Activated CD4-positive, alpha-beta T cell treated with anti-CD3 and anti-CD28 coated beads, Interleukin-2, amount 50 U/mL, for 48 hours (primary cell): Measurements from ENCODE around the gene ME3.

Source experiments
- DNase-seq, 2 experiments: peaks; one replicate each; pipeline ENCODE4 v3.0.0-alpha.2; 2020

ME3 gene

DNA sequence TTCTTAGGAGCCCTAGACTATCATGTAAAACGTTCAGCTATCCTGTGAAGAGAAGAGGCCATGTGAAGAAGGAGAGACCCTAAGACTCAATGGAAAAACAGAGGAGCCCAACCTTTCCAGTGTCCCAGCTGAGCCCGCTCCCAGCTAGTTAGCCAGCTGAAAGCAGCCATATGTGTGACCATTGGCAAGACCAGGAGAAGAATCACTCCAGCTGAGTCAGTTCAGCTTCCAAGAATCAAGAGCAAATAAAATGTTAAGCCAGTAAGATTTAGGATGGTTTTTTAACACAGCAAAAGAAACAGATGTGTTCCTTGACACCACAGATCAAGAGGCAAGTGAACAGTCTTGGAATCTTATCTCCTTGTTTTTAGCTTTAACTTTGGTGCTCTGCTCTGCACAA is 189.7 kb downstream of the ME3 start:
- no peak for DNase-seq

DNA sequence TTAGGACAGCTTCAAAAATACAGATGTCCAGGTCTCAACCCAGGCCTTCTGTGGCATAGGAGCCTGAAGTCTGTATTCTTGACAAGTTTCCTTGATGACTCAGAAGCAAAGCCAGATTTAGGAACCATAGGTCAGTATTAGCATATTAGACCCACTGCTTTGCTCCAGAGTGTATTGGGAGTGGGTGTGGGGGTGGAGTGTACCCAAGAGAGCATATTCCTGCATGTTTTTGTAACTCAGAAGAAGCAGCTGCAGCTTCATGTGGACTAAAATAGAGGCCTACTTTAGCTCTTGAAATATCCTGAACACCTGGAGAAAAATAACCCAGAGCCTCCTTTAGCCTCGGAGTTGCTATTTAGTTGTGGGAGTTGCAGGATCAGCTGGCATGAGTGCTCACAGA is 191.0 kb downstream of the ME3 start:
- no peak for DNase-seq

DNA sequence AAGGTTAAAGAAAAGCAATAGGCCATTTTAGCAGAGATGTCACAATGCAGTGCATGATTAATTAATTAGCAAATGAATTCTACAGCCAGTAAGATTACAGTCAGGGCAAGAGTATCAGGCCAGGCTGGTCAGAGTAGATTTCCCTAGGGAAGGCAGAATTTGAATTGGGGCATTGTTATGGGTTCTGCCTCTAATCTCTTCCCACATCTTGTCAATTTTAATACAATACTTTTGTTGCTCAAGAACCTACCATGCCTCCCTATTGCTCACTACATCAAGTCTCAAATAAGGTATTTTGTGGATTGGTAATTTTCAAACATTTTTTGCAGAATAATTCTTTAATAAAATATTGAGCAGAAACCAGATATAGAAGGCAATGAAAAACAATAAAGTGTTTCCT is 194.1 kb downstream of the ME3 start:
- DNase-seq: no peak

DNA sequence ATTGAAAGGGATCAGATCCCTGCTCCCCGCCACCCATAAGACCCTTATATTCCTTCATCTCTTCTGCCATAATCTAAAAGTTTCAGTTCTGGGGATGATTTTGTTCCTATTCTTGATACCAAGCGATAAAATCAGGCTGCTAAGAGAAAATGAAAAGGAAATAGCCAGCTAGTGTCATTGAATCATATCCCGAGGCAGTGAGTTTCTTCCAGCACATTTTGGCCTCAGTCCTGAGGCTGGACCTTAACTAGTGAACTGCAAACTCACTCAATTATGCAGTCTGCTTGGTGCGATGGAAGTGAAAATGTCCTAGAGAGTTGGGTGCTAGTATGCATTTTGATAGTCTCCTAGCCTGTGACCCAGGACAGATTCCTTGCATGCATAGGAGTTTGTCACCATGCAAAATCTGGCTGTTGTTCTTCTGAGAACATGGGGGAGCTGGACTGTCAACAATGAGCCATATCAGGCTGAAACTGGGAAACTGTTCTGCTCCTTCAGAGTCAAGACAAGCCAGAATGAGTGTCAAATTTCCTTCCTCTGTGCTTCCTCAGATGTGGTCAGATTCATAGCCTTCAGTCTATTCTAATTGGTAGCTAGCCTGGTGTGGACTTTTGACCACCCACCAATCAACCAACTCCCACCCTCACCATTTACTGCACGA is 194.8 kb downstream of the ME3 start:
- no peak for DNase-seq

DNA sequence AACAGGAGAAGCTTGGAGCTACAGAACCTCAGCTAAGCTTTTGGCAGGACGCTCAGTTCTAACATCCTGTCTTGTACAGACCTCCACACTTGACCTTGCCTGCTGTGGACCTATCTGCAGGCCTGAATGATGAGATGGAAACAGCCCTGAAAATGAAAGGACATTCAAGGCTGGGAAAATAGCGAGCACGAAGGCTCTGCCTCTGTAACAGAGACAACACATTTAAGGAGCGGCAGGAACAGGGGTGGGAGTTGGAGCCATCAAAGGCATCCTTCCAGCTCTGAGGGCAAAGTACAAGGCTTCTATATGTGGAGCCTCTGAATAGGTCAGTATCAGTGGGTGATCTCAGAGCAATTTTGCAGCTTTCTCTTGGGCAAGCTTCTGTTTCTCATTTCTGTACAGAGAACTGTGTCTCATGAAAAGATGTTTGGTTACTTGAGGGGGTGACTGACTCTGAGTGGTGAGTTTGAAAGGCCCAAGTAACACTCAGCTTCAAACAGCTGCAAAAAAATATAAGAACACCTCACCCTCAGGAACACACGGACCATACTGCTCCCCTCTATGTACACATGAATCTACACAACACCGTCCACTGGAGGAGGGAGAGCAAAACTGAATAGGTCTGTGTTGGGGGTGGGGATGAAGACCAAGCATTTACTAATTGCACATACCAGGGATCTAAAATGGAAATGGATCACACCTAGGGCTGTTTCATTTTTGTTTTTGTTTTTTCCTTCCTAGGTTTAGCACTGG is 196.1 kb downstream of the ME3 start:
- no peak for DNase-seq

DNA sequence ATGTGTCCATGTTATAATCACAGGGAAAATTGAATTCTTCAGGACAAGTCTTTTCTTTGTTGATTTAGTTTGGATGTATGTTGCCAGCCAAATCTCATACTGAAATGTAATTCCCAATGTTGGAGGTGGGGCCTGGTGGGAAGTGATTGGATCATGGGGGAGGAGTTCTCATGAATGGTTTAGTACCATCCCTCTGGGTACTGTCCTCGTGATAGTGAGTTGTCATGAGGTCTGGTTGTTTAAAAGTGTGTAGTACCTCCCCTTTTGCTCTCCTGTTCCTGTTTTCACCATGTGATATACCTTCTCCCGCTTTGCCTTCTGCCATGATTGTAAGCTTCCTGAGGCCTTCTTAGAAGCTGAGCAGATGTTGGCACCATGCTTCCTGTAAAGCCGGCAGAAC is 197.4 kb downstream of the ME3 start:
- DNase-seq: no peak

DNA sequence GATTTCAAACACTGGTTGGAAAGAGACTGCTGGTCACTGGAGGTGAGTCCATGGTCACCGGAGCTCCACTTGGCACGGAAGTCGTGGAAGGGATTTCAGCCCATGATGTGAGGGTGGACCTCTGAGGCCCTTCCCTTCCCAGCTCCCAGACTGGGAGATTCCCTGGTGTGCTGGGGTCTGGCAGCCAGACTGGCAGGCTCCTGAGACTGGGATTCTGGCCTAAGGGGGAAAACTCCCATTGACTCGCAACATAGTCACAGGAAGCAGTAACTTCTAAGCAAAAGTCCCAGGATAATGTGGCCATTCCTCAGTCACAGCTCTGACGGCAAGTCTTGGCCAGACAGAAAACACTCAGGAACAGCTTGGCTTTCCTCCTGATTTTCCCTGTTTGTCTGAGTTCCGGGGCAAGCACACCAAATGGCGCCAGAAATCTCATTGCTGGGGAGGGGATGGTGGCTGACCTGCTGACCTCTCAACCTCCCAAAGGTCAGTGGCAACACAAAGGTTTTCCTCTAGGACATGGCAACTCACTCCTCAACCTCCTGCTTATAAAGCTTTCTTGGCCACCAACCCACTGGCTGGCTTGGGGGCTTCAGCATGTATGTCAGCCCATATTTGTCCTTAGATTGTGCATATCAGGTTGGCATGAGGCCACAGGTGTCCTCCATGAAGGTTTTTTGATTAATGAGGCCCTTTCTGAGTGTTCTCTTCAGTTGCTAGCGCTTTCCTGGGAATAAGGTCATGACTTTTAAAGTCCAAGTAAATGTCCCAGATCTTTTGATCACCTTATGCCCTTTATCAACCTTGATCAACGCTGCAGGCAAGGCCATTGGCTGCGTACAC is 198.2 kb downstream of the ME3 start:
- DNase-seq: no peak

DNA sequence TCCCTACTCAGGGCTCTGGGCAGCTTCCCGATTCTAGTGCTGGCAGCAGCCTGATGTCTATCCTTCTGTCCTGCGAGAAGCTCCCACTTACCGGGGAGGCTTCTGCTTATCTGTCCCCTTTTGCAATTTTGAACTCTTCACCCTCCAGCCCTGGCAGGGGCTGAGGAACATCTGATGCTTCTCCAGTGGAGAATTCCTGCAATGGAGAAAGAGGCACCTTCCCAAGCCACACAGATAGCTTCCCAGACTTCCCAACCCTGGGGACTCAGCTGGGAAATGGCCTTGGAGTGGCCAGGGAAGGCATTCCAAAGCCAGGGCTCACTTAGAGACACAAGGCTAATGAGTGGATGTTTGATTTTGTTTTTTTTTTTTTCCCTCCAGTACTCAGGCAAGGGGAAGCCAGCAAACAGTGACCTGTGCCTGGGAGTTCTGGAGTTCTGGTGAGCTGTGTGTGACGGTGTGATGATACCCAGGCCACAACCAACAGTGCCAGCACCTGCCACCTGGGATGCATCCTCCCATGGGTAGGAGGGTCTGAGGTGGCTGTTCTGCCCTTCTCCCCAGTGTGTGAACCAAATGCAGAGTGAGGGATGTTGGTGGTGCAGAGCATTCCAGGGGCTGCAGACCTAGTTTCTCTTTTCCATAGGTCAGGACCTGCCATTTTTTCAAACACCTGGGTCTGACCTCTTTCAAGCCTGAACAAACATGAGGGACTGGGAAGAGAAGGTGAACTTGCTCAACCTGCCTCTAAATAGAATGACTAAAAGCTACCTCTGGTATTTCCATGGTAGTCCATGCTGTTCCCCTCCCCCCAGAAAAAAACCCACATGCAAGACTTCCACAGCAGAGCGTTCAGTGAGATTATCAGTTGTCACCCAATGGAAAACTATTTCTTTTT is 202.7 kb downstream of the ME3 start:
- DNase-seq: no peak

DNA sequence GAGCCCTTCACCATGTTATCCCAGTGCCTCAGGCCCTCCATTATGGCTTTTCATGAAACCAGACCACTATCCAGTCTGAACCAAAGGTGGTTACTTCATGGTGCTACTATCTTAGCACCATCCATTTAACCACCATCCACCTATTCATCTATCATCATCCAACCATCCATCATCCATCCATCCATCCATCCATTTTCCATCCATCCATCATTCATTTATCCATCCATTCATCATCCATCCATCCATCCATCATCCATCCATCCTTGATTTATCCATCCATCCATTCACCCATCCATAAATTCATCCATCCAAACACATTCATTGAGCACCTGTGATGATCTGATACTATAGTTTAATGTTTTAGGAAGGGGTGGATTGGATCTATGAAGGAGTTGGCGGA is 204.2 kb downstream of the ME3 start:
- DNase-seq: no peak

DNA sequence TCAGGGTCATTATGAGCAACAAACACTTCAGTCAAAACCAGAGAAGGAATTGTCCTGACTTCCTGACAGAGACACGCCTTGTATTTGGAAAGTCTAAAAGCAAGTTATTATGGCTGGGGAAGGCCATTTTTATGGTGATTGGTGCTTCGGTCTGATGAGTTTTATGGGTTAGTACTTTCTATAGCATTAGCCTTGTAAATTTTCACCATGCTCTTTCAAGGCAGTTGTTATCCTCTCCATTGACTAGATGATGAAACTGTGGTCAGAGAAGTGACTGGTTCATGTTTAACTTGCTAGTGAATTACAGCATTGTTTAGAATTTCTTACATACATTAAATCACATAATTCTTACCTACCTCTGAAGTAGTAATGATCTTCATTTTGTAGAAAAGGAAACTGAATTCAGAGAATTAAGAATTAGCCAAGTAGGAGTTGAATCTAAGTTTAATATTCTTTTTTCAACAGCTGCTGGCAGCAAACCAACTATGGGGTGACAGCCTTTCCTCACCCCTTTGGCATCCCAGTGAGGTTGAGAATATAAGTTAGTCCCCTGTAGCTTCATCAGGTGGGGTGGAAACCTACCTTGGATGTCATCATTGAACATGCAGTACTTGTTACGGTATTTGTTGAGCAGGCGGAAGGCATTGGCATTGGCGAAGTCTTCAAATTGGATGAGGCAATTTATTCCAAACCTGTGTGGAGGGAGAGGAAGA is 207.8 kb downstream of the ME3 start:
- DNase-seq: no peak

DNA sequence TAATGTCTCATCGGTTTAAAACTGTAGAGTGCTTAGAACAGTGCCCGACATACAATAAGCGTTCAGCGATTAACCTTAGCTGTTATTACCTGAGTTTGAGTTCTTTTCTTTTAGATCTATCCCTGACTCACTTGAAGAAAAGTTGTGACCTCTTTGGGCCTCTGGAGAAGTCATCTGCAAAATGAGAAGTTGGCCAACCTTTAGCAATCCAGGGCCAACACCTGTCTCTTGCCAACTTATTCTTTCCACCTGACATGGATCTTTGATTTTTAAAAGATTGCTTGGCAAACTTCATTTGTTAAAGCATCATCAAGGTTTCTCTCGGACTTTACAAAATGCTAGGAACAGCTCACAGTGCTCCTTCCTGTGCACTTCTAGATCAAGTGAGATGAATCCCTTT is 208.5 kb downstream of the ME3 start:
- no peak for DNase-seq

DNA sequence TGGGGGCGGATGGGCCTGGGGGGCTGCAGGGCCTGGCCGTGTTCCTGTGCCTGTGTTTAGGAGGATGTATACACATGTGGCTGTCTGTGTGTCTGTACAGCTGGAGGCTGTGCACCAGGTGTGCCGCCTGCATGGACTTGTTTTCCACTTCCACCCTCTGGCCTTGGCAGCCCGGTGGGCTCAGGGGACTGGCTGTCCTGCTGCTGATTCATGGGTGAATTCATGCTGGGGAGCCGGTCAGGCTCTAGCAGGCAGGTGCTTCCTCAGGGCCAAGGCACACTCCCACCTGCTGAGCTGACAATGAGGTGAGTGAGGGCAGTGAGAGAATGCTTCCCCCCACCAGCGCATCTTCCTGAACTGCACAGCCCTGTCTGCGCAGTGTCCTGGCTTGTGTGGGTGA is 209.3 kb downstream of the ME3 start:
- no peak for DNase-seq

DNA sequence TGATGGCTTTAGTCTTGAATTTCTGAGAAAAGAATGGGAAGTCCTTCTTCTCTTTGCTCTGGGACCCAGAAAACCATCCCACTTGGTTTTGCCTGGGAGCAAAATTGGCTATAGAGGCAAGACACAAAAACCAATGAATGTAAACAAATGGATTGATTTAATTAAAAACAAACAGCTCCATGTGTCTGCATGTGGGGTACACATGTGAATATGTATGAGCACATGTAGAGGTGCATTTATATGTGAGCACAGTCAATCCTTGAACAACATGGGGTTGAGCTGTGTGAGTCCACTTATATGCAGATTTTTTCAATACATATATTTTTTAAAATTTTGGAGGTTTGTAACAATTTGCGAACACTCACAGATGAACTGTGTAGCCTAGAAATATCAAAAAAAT is 210.5 kb downstream of the ME3 start:
- DNase-seq: no peak

DNA sequence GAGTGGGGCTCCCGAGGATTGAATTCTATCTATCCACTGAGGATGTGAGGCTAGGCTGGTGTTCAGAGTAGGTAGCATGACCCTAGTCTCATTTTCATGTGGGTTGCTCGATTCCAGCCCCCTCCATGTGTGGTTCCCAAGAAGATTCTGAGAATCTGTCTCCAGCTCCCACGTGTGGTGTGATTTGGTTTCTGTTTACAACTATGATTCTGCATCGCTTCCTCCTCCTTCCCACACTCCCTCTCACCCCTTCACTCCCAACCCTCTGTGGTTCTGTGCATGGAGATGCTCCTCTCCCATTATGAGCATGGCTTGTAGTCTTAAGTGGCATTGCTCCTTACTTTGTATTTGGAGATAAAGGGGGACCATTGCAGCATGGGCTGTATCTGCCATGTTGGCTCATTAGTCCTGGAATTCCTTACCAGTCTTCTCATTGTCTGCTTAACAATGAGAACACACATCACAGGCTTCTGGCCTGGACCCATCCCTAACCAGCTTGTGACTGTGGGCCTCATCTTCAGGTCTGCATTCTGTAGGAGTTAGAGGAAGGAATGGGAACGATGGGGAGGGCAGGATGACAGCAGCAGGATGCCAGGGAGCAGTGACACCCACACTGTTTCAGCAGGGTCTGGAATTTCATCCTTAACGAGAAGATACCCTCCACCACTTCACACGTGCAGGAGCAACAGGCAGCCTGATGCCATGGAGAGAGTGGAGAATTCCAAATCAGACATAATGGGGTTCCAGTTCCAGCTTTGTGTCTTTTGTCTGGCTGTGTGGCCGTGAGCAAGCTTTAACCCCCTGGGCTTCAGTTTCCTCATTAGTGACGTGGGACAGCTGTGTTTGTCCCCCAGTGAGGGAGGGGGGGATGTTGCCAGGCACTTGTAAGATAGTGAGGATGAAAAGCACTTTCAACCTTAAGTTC is 211.7 kb downstream of the ME3 start:
- peak in 1 of 2 experiments; percentile 33 for DNase-seq

DNA sequence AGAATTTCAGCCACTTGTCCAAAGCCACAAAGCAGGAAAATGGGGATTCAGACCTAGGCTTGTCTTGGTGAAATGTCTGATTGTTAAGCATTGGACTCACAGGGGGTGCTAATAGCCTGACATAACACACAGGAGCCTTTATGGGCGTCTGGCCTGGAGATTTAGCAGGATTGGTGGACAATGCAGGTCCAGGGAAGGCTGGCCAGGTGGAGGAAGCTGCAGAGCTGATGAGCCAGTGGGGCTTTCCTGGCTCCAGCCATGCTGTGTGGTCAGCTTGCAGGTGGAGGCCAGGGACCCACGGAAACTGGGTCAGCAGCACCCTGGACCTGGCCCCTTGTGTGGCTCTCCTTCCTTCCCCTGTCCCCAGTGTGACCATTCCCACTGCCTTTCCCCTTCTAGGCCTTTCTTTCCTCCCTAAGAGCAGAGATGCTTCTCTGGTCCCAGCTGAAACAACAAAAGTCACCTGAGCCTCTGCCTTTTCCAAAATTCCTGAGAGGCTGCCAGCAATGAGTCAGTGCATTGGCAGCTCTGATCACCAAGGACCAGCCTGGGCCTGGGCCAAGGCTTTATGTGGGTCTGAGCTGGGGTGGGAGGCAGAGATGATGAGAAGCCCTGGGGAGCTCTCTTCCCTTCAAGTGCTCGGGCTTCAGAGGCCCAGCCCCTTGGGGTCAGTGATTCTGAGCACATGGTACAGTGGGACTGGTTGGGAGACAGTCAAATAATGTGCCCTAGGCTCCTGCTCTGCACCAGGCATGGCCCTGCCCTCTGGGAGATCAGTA is 212.5 kb downstream of the ME3 start:
- no peak for DNase-seq

DNA sequence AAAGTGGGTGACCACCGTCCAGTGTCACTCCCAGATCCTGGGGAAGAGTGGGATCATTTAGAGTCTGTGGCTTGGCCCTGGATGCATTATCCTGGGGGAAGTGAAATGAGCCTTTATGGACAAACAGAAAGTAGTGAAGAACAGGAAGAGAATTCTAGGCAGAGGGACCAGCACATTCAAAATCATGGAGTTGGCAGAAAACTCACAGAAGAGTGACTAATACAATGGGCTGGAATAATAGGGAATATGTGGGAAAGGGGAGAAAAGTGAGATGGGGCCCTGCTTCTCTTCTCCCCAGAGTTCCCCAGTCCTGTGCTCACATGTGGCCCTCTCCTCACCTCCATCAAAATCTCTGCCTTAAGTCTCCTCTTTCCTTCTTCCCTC is 213.4 kb downstream of the ME3 start:
- DNase-seq: no peak

DNA sequence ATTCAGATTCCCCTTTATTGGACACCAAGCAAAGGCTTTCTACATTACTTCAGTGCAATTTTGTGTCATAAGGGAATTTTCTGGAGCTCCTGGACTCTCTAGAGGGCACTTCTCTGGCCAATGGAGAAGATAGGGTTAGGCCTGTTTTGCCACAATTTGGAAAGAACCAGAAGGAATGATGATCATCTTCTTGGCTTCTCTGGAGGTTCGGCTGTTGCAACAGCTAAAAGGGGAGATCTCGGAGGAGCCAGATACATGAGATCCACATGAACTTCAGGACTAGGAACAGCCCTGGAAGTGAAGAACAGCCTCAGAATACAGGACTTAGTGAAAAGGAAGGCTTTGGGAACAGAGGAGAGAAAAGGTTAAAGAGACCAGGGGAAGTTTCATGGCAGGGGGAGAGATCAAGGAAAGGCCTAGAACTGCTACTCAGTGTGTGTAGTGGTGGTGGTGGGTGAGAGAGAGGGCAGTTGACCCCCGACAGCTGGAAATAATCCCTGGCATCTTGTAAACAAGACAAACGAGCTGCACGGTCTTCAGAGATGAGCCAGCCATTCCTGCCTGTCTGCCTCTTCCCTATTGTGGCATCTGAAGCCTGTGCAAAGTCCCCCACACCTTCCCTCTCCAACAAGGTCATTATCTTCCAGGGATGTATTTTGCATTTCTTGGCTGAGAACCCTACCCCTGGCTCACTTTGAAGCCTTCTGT is 214.0 kb downstream of the ME3 start:
- no peak for DNase-seq

DNA sequence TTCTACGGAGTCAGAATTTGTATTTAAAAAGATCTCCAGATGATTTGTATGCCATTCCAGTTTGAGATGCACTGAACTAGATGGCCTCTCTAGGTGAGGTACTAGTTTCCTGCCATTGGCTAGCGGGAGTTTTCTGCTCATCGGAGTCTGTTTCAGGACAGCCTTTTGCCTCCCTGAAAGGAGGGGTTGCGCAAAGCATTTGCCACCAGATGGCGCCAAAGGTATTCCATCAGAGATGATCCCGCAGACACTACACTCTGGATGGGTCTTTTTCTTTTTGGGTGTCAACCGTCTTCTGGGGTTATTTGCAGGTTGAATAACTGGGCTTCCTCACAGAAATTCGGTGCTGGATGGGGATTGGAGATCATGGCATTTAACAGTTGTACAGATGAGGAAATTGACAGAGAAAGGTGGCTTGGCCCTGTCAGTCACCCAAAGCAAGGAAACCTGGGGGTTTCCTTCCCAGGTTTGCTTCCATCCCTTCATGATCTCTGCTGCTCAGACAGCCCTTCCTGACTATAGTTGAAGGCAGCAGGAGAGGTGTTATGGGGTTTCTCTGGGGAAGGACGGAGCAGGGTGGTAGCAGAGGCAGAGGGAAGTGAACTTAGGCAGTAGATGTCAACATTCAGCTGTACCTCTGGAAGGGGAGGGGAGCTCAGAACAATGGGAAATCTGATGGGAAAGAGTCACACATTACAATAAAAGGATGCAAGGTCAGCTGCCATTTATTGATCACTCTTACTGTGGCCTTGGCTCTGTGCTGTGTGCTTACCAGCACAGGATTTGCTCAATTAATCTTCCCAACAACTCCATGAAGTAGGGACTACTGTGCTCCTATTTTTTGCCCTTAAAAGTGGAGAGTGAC is 216.1 kb downstream of the ME3 start:
- DNase-seq: peak; percentile 89 to 91
